ENCODE data around the gene WDHD1. TPM values are rescaled to one million over a fixed set of nuclear protein-coding genes. Genes with fewer than 3 reads are reported as not detected.
"Not testable (repeated sequence)": the region's sequence is repeated elsewhere in the genome, so short reads cannot be mapped to it uniquely, and the experiment has no call there.

The WDHD1 gene
- total and polyA plus RNA-seq, 2 donors: 2.0 to 14.1 TPM

GRCh38 chr14:55053500-55053899 lies 26.6 kb upstream of the WDHD1 start:
- H3K36me3 ChIP-seq (ENCODE audit: insufficient read depth): no peaks in the 10 kb centered on the region
- no peak for DNase-seq (ENCODE audit: extremely low spot score)
- peaks cover 3% of the 10 kb centered on the region for H3K4me1 ChIP-seq (ENCODE audit: insufficient read depth)
- no peak overlapping the region for H3K27ac ChIP-seq (ENCODE audit: low read depth)
- no peak overlapping the region for H3K4me3 ChIP-seq (ENCODE audit: low read depth, low read length)
- 80% methylated on average over 7 of the region's 7 CpGs for WGBS

- DNase-seq (ENCODE audit: extremely low spot score): no peak
- Histone ChIP-seq H3K36me3 (ENCODE audit: insufficient read depth) (no peaks in the 10 kb centered on the region), H3K4me3 (ENCODE audit: low read depth, low read length) (no peak overlapping the region), H3K27ac (ENCODE audit: low read depth) (no peak overlapping the region), H3K4me1 (ENCODE audit: insufficient read depth) (peaks cover 3% of the 10 kb centered on the region)
- 37% methylated on average over 6 of the region's 6 CpGs for whole genome bisulfite sequencing
Observed at GRCh38 chr14:55053018-55053417, 26.1 kb upstream of the WDHD1 start.

GRCh38 chr14:55052269-55052930 lies 25.5 kb upstream of the WDHD1 start:
- peak; percentile 32 for DNase-seq (ENCODE audit: extremely low spot score)
- WGBS: 5% methylated on average over 14 of the region's 14 CpGs

GRCh38 chr14:55051423-55052268 lies 24.7 kb upstream of the WDHD1 start, which contains the start of gene MAPK1IP1L:
Gene MAPK1IP1L (plus strand): TSS chr14:55051647. CDS start chr14:55061684, 10,037 bp downstream.
- H3K4me3 ChIP-seq (ENCODE audit: low read depth, low read length): peak within 1 kb of the TSS; percentile 65
- peak; percentile 71 for DNase-seq (ENCODE audit: extremely low spot score)
- WGBS: under 1% methylated on average over 98 of the region's 98 CpGs
- no peaks in the 10 kb centered on the region for H3K36me3 ChIP-seq (ENCODE audit: insufficient read depth)
- peak within 1 kb of the TSS; percentile 96 for H3K27ac ChIP-seq (ENCODE audit: low read depth)
- H3K4me1 ChIP-seq (ENCODE audit: insufficient read depth): peaks cover 3% of the 10 kb centered on the region

More at GRCh38 chr14:55052269-55052930, 25.5 kb upstream of the WDHD1 start:
- peak overlapping the region; percentile 96 for H3K27ac ChIP-seq (ENCODE audit: low read depth)
- H3K4me3 ChIP-seq (ENCODE audit: low read depth, low read length): peak overlapping the region; percentile 65
- no peaks in the 10 kb centered on the region for H3K36me3 ChIP-seq (ENCODE audit: insufficient read depth)
- peaks cover 3% of the 10 kb centered on the region for H3K4me1 ChIP-seq (ENCODE audit: insufficient read depth)

- H3K36me3 ChIP-seq (ENCODE audit: insufficient read depth): no peaks in the 10 kb centered on the region
- peak overlapping the region; percentile 76 for H3K27ac ChIP-seq (ENCODE audit: low read depth)
- no peak for DNase-seq (ENCODE audit: extremely low spot score)
- 0% methylated on average over 10 of the region's 10 CpGs for WGBS
- H3K4me1 ChIP-seq (ENCODE audit: insufficient read depth): peaks cover 3% of the 10 kb centered on the region
- H3K4me3 ChIP-seq (ENCODE audit: low read depth, low read length): peak overlapping the region; percentile 27
Observed at GRCh38 chr14:55051165-55051422, 24.2 kb upstream of the WDHD1 start.

GRCh38 chr14:55048900-55049436 lies 22.1 kb upstream of the WDHD1 start:
- H3K4me1 ChIP-seq (ENCODE audit: insufficient read depth): peaks cover 3% of the 10 kb centered on the region
- H3K27ac ChIP-seq (ENCODE audit: low read depth): no peak overlapping the region
- WGBS: 59% methylated on average over 2 of the region's 2 CpGs
- DNase-seq (ENCODE audit: extremely low spot score): no peak
- H3K36me3 ChIP-seq (ENCODE audit: insufficient read depth): peaks cover under 1% of the 10 kb centered on the region
- no peak overlapping the region for H3K4me3 ChIP-seq (ENCODE audit: low read depth, low read length)

- H3K4me1 ChIP-seq (ENCODE audit: insufficient read depth): peaks cover 3% of the 10 kb centered on the region
- H3K4me3 ChIP-seq (ENCODE audit: low read depth, low read length): no peak overlapping the region
- DNase-seq (ENCODE audit: extremely low spot score): no peak
- WGBS: 70% methylated on average over 5 of the region's 5 CpGs
- no peak overlapping the region for H3K27ac ChIP-seq (ENCODE audit: low read depth)
- peaks cover 3% of the 10 kb centered on the region for H3K36me3 ChIP-seq (ENCODE audit: insufficient read depth)
Observed at GRCh38 chr14:55047301-55048053, 20.6 kb upstream of the WDHD1 start.

- Histone ChIP-seq H3K27ac (ENCODE audit: low read depth) (no peak overlapping the region), H3K4me1 (ENCODE audit: insufficient read depth) (no peaks in the 10 kb centered on the region), H3K36me3 (ENCODE audit: insufficient read depth) (peaks cover 3% of the 10 kb centered on the region), H3K4me3 (ENCODE audit: low read depth, low read length) (no peak overlapping the region)
- DNase-seq (ENCODE audit: extremely low spot score): no peak
Observed at GRCh38 chr14:55045087-55045486, 18.2 kb upstream of the WDHD1 start.

- DNase-seq (ENCODE audit: extremely low spot score): no peak
- Histone ChIP-seq H3K36me3 (ENCODE audit: insufficient read depth) (peaks cover 3% of the 10 kb centered on the region), H3K27ac (ENCODE audit: low read depth) (no peak overlapping the region), H3K4me3 (ENCODE audit: low read depth, low read length) (no peak overlapping the region), H3K4me1 (ENCODE audit: insufficient read depth) (no peaks in the 10 kb centered on the region)
- WGBS: 95% methylated on average over 5 of the region's 5 CpGs
Observed at GRCh38 chr14:55043528-55043927, 16.6 kb upstream of the WDHD1 start.

- Histone ChIP-seq H3K4me1 (ENCODE audit: insufficient read depth) (no peaks in the 10 kb centered on the region), H3K4me3 (ENCODE audit: low read depth, low read length) (no peak overlapping the region), H3K36me3 (ENCODE audit: insufficient read depth) (no peaks in the 10 kb centered on the region), H3K27ac (ENCODE audit: low read depth) (no peak overlapping the region)
- no peak for DNase-seq (ENCODE audit: extremely low spot score)
Observed at GRCh38 chr14:55038708-55039107, 11.8 kb upstream of the WDHD1 start.

- not testable (repeated sequence) for H3K36me3 ChIP-seq (ENCODE audit: insufficient read depth); H3K27ac ChIP-seq (ENCODE audit: low read depth); H3K4me3 ChIP-seq (ENCODE audit: low read depth, low read length); H3K4me1 ChIP-seq (ENCODE audit: insufficient read depth); DNase-seq (ENCODE audit: extremely low spot score)
Observed at GRCh38 chr14:55037995-55038394, 11.1 kb upstream of the WDHD1 start.

GRCh38 chr14:55031190-55031589 lies 4.3 kb upstream of the WDHD1 start:
- Histone ChIP-seq H3K4me3 (ENCODE audit: low read depth, low read length) (no peak overlapping the region), H3K27ac (ENCODE audit: low read depth) (no peak overlapping the region), H3K4me1 (ENCODE audit: insufficient read depth) (no peaks in the 10 kb centered on the region), H3K36me3 (ENCODE audit: insufficient read depth) (no peaks in the 10 kb centered on the region)
- 41% methylated on average over 2 of the region's 2 CpGs for WGBS
- no peak for DNase-seq (ENCODE audit: extremely low spot score)

GRCh38 chr14:55028476-55028875 lies 1.6 kb upstream of the WDHD1 start:
- Histone ChIP-seq H3K4me1 (ENCODE audit: insufficient read depth) (no peaks in the 10 kb centered on the region), H3K36me3 (ENCODE audit: insufficient read depth) (no peaks in the 10 kb centered on the region), H3K4me3 (ENCODE audit: low read depth, low read length) (peak overlapping the region; percentile 18), H3K27ac (ENCODE audit: low read depth) (no peak overlapping the region)
- DNase-seq (ENCODE audit: extremely low spot score): no peak
- 65% methylated on average over 4 of the region's 4 CpGs for WGBS
